WTC11 (cell line): Measurements from ENCODE around the gene NDUFAF2. TPM values are rescaled to one million over a fixed set of nuclear protein-coding genes. Genes with fewer than 3 reads are reported as not detected.

Experiments used
- ATAC-seq: fragments of 200-7000 bp; cut with Tn5 transposase; 2 replicates; pipeline ENCODE4 v1.10.0; 2021; ENCODE audit warnings: mild to moderate bottlenecking, moderate library complexity
- CTCF ChIA-PET: fragments of 300-600 bp; sonication (Branson Sonifier 250); formaldehyde crosslinking; loops from one replicate; lab custom pipeline; 2021; ENCODE audit warnings: antibody characterized with exemption; lab: Charles Lee
- POLR2A ChIA-PET: fragments of 350-600 bp; sonication (Branson Sonifier 250); formaldehyde crosslinking; loops from one replicate; lab custom pipeline; 2021; ENCODE audit warnings: antibody characterized with exemption; lab: Charles Lee
- DNase-seq: peaks from one replicate; pipeline ENCODE4 v3.0.0; 2021; ENCODE audit warnings: low spot score
- H3K27ac Mint-ChIP-seq: 2 replicates; pipeline ENCODE4 v1.8.0; 2021; ENCODE audit warnings: mixed read lengths
- H3K27me3 Mint-ChIP-seq: 2 replicates; pipeline ENCODE4 v1.8.0; 2021; ENCODE audit warnings: low read depth, mild to moderate bottlenecking, moderate library complexity, mixed read lengths
- H3K36me3 Mint-ChIP-seq: 2 replicates; pipeline ENCODE4 v1.8.0; 2021; ENCODE audit warnings: mixed read lengths
- H3K4me1 Mint-ChIP-seq: 2 replicates; pipeline ENCODE4 v1.8.0; 2022; ENCODE audit warnings: mixed read lengths
- H3K4me3 Mint-ChIP-seq: 2 replicates; pipeline ENCODE4 v1.8.0; 2021; ENCODE audit warnings: mild to moderate bottlenecking, moderate library complexity, mixed read lengths
- H3K9me3 Mint-ChIP-seq: 2 replicates; pipeline ENCODE4 v1.8.0; 2021; ENCODE audit warnings: mixed read lengths
- FOXK1 ChIP-seq: sonication (generic); formaldehyde crosslinking; IDR thresholded peaks from 2 replicates; pipeline ENCODE4 v1.8.0; 2022; ENCODE audit warnings: mild to moderate bottlenecking, moderate library complexity, missing genetic modification reagents
- GABPB1 ChIP-seq: sonication (generic); formaldehyde crosslinking; IDR thresholded peaks from 2 replicates; pipeline ENCODE4 v1.8.1; 2023; ENCODE audit warnings: mild to moderate bottlenecking, missing genetic modification reagents
- HMGA2 ChIP-seq: fragments of 250-450 bp; sonication (Bioruptor Pico); IDR thresholded peaks from 2 replicates; pipeline ENCODE4 v1.4.0; 2021; ENCODE audit warnings: mild to moderate bottlenecking, moderate library complexity
- KAT7 ChIP-seq: sonication (generic); formaldehyde crosslinking; IDR thresholded peaks from 2 replicates; pipeline ENCODE4 v1.8.1; 2023; ENCODE audit warnings: missing genetic modification reagents, mild to moderate bottlenecking, borderline replicate concordance
- NFYB ChIP-seq: sonication (generic); formaldehyde crosslinking; conservative IDR thresholded peaks from 2 replicates; pipeline ENCODE4 v1.8.0; 2022; ENCODE audit warnings: low read depth, missing genetic modification reagents
- NR1H2 ChIP-seq: sonication (generic); formaldehyde crosslinking; IDR thresholded peaks from 2 replicates; pipeline ENCODE4 v1.9.0; 2021; ENCODE audit warnings: mild to moderate bottlenecking, moderate library complexity, missing genetic modification reagents
- NR3C1 ChIP-seq: sonication (generic); formaldehyde crosslinking; conservative IDR thresholded peaks from 2 replicates; pipeline ENCODE4 v1.8.1; 2023; ENCODE audit warnings: low read depth, mild to moderate bottlenecking, missing genetic modification reagents
- SOX15 ChIP-seq: fragments of 250-450 bp; sonication (Bioruptor Pico); IDR thresholded peaks from 2 replicates; pipeline ENCODE4 v1.9.0; 2021; ENCODE audit warnings: mild to moderate bottlenecking
- TEAD1 ChIP-seq: sonication (generic); formaldehyde crosslinking; IDR thresholded peaks from 2 replicates; pipeline ENCODE4 v1.8.0; 2022; ENCODE audit warnings: mild to moderate bottlenecking, missing genetic modification reagents
- ZNF263 ChIP-seq: sonication (generic); formaldehyde crosslinking; IDR thresholded peaks from 2 replicates; pipeline ENCODE4 v1.8.1; 2022; ENCODE audit warnings: low read depth, mild to moderate bottlenecking, moderate library complexity, missing genetic modification reagents
- ZNF317 ChIP-seq: sonication (generic); formaldehyde crosslinking; IDR thresholded peaks from 2 replicates; pipeline ENCODE4 v1.8.1; 2023; ENCODE audit warnings: low read depth, mild to moderate bottlenecking, moderate library complexity, missing genetic modification reagents, borderline replicate concordance
- total RNA-seq: library from RNA; stranded (reverse); gene quantifications from 3 replicates; pipeline ENCODE4 v1.2.3, GENCODE V29; 2021
- TF ChIP-seq, protein P1 (sequence below): sonication (generic); formaldehyde crosslinking; conservative IDR thresholded peaks from 2 replicates; pipeline ENCODE4 v1.8.1; 2023; ENCODE audit warnings: mild to moderate bottlenecking, low read depth, missing genetic modification reagents, moderate library complexity
- TF ChIP-seq, protein P2 (sequence below): sonication (generic); formaldehyde crosslinking; IDR thresholded peaks from 2 replicates; pipeline ENCODE4 v1.8.1; 2022; ENCODE audit warnings: low read depth, mild to moderate bottlenecking, moderate library complexity, missing genetic modification reagents, borderline replicate concordance
- TF ChIP-seq, protein P3 (sequence below): fragments of 250-450 bp; sonication (Bioruptor Pico); IDR thresholded peaks from 2 replicates; pipeline ENCODE4 v1.9.0; 2021; ENCODE audit warnings: mild to moderate bottlenecking
- TF ChIP-seq, protein P4 (sequence below): sonication (generic); formaldehyde crosslinking; IDR thresholded peaks from 2 replicates; pipeline ENCODE4 v1.8.0; 2022; ENCODE audit warnings: mild to moderate bottlenecking, missing genetic modification reagents
- TF ChIP-seq, protein P5 (sequence below): sonication (generic); formaldehyde crosslinking; IDR thresholded peaks from 2 replicates; pipeline ENCODE4 v1.8.1; 2022; ENCODE audit warnings: mild to moderate bottlenecking, missing genetic modification reagents, moderate library complexity, borderline replicate concordance
- TF ChIP-seq, protein P6 (sequence below): sonication (generic); formaldehyde crosslinking; IDR thresholded peaks from 2 replicates; pipeline ENCODE4 v1.8.0; 2023; ENCODE audit warnings: mild to moderate bottlenecking, missing genetic modification reagents
- TF ChIP-seq, protein P7 (sequence below): sonication (generic); formaldehyde crosslinking; IDR thresholded peaks from 2 replicates; pipeline ENCODE4 v1.8.1; 2023; ENCODE audit warnings: mild to moderate bottlenecking, missing genetic modification reagents
- TF ChIP-seq, protein P8 (sequence below): fragments of 250-450 bp; sonication (Bioruptor Pico); IDR thresholded peaks from 2 replicates; pipeline ENCODE4 v1.9.0; 2021; ENCODE audit warnings: moderate library complexity, mild to moderate bottlenecking, inconsistent platforms, borderline replicate concordance
- TF ChIP-seq, protein P9 (sequence below): sonication (generic); formaldehyde crosslinking; IDR thresholded peaks from 2 replicates; pipeline ENCODE4 v1.8.0; 2022; ENCODE audit warnings: mild to moderate bottlenecking, missing genetic modification reagents

NDUFAF2 gene
- total RNA-seq, 1 experiment from 2014 or later, result 42.0 TPM

DNA sequence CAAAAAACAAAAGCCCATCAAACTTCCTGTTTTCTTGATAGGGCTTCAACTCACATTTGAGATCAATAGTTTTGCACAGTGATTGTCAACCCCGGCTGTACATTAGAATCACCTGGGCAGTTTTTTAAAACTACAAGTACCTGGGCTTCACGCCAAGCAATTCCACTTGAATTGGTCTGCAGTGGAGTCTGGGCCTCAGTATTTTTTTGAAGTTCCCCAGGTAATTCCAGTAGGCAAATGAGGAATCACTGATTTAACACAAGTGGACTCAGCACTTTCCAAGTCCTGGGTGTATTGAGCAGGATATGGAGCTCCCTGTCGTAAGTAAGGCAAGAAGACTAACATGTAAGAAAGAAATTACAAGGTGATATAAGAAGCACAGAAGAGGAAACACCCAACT, 232.1 kb downstream of the NDUFAF2 start (continued):
- TF ChIP-seq, protein P1, sequence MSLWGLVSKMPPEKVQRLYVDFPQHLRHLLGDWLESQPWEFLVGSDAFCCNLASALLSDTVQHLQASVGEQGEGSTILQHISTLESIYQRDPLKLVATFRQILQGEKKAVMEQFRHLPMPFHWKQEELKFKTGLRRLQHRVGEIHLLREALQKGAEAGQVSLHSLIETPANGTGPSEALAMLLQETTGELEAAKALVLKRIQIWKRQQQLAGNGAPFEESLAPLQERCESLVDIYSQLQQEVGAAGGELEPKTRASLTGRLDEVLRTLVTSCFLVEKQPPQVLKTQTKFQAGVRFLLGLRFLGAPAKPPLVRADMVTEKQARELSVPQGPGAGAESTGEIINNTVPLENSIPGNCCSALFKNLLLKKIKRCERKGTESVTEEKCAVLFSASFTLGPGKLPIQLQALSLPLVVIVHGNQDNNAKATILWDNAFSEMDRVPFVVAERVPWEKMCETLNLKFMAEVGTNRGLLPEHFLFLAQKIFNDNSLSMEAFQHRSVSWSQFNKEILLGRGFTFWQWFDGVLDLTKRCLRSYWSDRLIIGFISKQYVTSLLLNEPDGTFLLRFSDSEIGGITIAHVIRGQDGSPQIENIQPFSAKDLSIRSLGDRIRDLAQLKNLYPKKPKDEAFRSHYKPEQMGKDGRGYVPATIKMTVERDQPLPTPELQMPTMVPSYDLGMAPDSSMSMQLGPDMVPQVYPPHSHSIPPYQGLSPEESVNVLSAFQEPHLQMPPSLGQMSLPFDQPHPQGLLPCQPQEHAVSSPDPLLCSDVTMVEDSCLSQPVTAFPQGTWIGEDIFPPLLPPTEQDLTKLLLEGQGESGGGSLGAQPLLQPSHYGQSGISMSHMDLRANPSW (CRISPR knock-in tag), result no peak

DNA sequence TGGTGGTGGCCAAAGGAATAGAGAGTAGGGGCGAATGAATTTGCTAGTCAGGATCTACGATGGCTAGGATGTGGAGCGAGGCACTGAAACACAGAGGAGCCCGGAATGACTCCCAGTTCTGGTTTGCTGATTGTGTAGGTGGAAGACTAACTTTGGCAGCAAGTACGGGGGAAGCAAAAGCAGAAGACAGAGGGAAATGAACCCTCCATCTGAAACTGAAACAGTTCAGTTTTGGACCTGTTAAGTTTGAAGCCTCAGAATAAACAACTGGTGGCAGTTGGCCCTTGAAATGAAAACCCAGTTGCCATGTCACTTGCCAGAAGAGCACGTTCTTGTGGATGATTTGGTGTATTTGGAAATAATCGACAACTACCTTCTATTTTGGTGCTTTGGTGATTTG, 232.7 kb downstream of the NDUFAF2 start:
- no peaks in the 10 kb centered on the region for H3K4me1 Mint-ChIP-seq
- POLR2A ChIA-PET, result no interaction called here
- TF ChIP-seq NFYB (CRISPR knock-in tag) (no peak), TEAD1 (CRISPR knock-in tag) (no peak), SOX15 (no peak), HMGA2 (no peak), ZNF263 (no peak), NR3C1 (no peak), GABPB1 (no peak), NR1H2 (no peak), KAT7 (CRISPR knock-in tag) (no peak), FOXK1 (CRISPR knock-in tag) (no peak), ZNF317 (CRISPR knock-in tag) (no peak)
- TF ChIP-seq, protein P2, sequence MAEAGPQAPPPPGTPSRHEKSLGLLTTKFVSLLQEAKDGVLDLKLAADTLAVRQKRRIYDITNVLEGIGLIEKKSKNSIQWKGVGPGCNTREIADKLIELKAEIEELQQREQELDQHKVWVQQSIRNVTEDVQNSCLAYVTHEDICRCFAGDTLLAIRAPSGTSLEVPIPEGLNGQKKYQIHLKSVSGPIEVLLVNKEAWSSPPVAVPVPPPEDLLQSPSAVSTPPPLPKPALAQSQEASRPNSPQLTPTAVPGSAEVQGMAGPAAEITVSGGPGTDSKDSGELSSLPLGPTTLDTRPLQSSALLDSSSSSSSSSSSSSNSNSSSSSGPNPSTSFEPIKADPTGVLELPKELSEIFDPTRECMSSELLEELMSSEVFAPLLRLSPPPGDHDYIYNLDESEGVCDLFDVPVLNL, result no peak
- TF ChIP-seq, protein P3, sequence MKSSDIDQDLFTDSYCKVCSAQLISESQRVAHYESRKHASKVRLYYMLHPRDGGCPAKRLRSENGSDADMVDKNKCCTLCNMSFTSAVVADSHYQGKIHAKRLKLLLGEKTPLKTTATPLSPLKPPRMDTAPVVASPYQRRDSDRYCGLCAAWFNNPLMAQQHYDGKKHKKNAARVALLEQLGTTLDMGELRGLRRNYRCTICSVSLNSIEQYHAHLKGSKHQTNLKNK (CRISPR knock-in tag), result no peak
- TF ChIP-seq, protein P4, sequence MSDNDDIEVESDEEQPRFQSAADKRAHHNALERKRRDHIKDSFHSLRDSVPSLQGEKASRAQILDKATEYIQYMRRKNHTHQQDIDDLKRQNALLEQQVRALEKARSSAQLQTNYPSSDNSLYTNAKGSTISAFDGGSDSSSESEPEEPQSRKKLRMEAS (CRISPR knock-in tag), result no peak
- TF ChIP-seq, protein P1 (CRISPR knock-in tag), result no peak
- TF ChIP-seq, protein P5, sequence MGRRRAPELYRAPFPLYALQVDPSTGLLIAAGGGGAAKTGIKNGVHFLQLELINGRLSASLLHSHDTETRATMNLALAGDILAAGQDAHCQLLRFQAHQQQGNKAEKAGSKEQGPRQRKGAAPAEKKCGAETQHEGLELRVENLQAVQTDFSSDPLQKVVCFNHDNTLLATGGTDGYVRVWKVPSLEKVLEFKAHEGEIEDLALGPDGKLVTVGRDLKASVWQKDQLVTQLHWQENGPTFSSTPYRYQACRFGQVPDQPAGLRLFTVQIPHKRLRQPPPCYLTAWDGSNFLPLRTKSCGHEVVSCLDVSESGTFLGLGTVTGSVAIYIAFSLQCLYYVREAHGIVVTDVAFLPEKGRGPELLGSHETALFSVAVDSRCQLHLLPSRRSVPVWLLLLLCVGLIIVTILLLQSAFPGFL (CRISPR knock-in tag), result no peak
- TF ChIP-seq, protein P6, sequence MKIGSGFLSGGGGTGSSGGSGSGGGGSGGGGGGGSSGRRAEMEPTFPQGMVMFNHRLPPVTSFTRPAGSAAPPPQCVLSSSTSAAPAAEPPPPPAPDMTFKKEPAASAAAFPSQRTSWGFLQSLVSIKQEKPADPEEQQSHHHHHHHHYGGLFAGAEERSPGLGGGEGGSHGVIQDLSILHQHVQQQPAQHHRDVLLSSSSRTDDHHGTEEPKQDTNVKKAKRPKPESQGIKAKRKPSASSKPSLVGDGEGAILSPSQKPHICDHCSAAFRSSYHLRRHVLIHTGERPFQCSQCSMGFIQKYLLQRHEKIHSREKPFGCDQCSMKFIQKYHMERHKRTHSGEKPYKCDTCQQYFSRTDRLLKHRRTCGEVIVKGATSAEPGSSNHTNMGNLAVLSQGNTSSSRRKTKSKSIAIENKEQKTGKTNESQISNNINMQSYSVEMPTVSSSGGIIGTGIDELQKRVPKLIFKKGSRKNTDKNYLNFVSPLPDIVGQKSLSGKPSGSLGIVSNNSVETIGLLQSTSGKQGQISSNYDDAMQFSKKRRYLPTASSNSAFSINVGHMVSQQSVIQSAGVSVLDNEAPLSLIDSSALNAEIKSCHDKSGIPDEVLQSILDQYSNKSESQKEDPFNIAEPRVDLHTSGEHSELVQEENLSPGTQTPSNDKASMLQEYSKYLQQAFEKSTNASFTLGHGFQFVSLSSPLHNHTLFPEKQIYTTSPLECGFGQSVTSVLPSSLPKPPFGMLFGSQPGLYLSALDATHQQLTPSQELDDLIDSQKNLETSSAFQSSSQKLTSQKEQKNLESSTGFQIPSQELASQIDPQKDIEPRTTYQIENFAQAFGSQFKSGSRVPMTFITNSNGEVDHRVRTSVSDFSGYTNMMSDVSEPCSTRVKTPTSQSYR (CRISPR knock-in tag), result no peak
- TF ChIP-seq, protein P7, sequence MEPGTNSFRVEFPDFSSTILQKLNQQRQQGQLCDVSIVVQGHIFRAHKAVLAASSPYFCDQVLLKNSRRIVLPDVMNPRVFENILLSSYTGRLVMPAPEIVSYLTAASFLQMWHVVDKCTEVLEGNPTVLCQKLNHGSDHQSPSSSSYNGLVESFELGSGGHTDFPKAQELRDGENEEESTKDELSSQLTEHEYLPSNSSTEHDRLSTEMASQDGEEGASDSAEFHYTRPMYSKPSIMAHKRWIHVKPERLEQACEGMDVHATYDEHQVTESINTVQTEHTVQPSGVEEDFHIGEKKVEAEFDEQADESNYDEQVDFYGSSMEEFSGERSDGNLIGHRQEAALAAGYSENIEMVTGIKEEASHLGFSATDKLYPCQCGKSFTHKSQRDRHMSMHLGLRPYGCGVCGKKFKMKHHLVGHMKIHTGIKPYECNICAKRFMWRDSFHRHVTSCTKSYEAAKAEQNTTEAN, result no peak
- TF ChIP-seq, protein P8, sequence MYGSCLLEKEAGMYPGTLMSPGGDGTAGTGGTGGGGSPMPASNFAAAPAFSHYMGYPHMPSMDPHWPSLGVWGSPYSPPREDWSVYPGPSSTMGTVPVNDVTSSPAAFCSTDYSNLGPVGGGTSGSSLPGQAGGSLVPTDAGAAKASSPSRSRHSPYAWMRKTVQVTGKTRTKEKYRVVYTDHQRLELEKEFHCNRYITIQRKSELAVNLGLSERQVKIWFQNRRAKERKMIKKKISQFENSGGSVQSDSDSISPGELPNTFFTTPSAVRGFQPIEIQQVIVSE (CRISPR knock-in tag), result no peak
- TF ChIP-seq, protein P9, sequence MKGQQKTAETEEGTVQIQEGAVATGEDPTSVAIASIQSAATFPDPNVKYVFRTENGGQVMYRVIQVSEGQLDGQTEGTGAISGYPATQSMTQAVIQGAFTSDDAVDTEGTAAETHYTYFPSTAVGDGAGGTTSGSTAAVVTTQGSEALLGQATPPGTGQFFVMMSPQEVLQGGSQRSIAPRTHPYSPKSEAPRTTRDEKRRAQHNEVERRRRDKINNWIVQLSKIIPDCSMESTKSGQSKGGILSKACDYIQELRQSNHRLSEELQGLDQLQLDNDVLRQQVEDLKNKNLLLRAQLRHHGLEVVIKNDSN (CRISPR knock-in tag), result no peak
- TF ChIP-seq, all 79 proteins: peak for 0
- Mint-ChIP-seq H3K9me3 (no peaks in the 10 kb centered on the region), H3K36me3 (no peaks in the 10 kb centered on the region), H3K4me3 (no peak overlapping the region), H3K27me3 (no peaks in the 10 kb centered on the region), H3K27ac (no peak overlapping the region)
- ATAC-seq, result no peak
- CTCF ChIA-PET, result no interaction called here
- no peak for DNase-seq
